Brain microvascular endothelial cell (primary cell): ENCODE results near the gene ASPHD2.
A peak's percentile ranks its signal among the peaks of the same experiment; 100 is the strongest.

Experiments used
- DNase-seq: peaks from one replicate; pipeline ENCODE4 v3.0.0-alpha.2; 2020
- H3K27ac ChIP-seq: fragments of 250-450 bp; sonication (Bioruptor Pico); 2 replicates; pipeline ENCODE4 v1.5.1; 2020; ENCODE audit warnings: mild to moderate bottlenecking, moderate library complexity
- H3K27me3 ChIP-seq: fragments of 250-450 bp; sonication (Bioruptor Pico); replicated peaks from 2 replicates; pipeline ENCODE4 v1.5.1; 2020; ENCODE audit warnings: mild to moderate bottlenecking
- H3K36me3 ChIP-seq: fragments of 250-450 bp; sonication (Bioruptor Pico); replicated peaks from 2 replicates; pipeline ENCODE4 v1.5.1; 2020; ENCODE audit warnings: mild to moderate bottlenecking
- H3K4me3 ChIP-seq: 2 replicates; pipeline ENCODE4 v1.5.1; 2011; ENCODE audit warnings: low read depth, mild to moderate bottlenecking, control low read depth, low read length, moderate library complexity
- CTCF ChIP-seq: IDR thresholded peaks from 2 replicates; pipeline ENCODE4 v1.5.1; 2011; ENCODE audit warnings: low read depth, mild to moderate bottlenecking, moderate library complexity, low read length, control low read depth, inconsistent platforms; ENCODE audit errors: missing control alignments
- in situ Hi-C: cut with HindIII; loops from 2 replicates; pipeline ENCODE4 v1.10.0; 2017; ENCODE audit warnings: low sequenced_read_pairs, low pct_ligation_motif_present

The ASPHD2 gene

GRCh38 chr22:26466196-26466595 lies 37.1 kb downstream of the ASPHD2 start:
- in situ Hi-C loops: no loop called here
- no peak overlapping the region for H3K27ac ChIP-seq
- DNase-seq: no peak
- TF ChIP-seq CTCF: no peak
- no peaks in the 10 kb centered on the region for H3K27me3 ChIP-seq
- peaks cover 30% of the 10 kb centered on the region for H3K36me3 ChIP-seq
- H3K4me3 ChIP-seq: no peak overlapping the region

GRCh38 chr22:26470807-26471206 lies 41.7 kb downstream of the ASPHD2 start:
- Histone ChIP-seq H3K4me3 (no peak overlapping the region), H3K27me3 (no peaks in the 10 kb centered on the region), H3K27ac (peak overlapping the region; percentile 55), H3K36me3 (peaks cover 19% of the 10 kb centered on the region)
- in situ Hi-C loops: no loop called here
- TF ChIP-seq CTCF: no peak
- no peak for DNase-seq

GRCh38 chr22:26471522-26471921 lies 42.5 kb downstream of the ASPHD2 start:
- in situ Hi-C loops: no loop called here
- Histone ChIP-seq H3K36me3 (peaks cover 14% of the 10 kb centered on the region), H3K4me3 (no peak overlapping the region), H3K27ac (peak overlapping the region; percentile 55), H3K27me3 (no peaks in the 10 kb centered on the region)
- TF ChIP-seq CTCF: no peak
- DNase-seq: peak; percentile 52

- no peak for DNase-seq
- Histone ChIP-seq H3K4me3 (no peak overlapping the region), H3K27me3 (no peaks in the 10 kb centered on the region), H3K27ac (no peak overlapping the region), H3K36me3 (peaks cover 12% of the 10 kb centered on the region)
- TF ChIP-seq CTCF: no peak
- in situ Hi-C loops: no loop called here
Measured at GRCh38 chr22:26474682-26475081, 45.6 kb downstream of the ASPHD2 start.

- no peak for TF ChIP-seq CTCF
- H3K4me3 ChIP-seq: no peak overlapping the region
- in situ Hi-C loops: no loop called here
- peak overlapping the region; percentile 72 for H3K27ac ChIP-seq
- peak; percentile 69 for DNase-seq
- H3K36me3 ChIP-seq: peaks cover 2% of the 10 kb centered on the region
- H3K27me3 ChIP-seq: no peaks in the 10 kb centered on the region
Measured at GRCh38 chr22:26476705-26477340, 47.8 kb downstream of the ASPHD2 start.

- no peak for TF ChIP-seq CTCF
- H3K4me3 ChIP-seq: no peak overlapping the region
- in situ Hi-C loops: no loop called here
- no peaks in the 10 kb centered on the region for H3K27me3 ChIP-seq
- peak; percentile 17 for DNase-seq
- H3K36me3 ChIP-seq: peaks cover 2% of the 10 kb centered on the region
- H3K27ac ChIP-seq: peak overlapping the region; percentile 72
Measured at GRCh38 chr22:26477341-26477731, 48.3 kb downstream of the ASPHD2 start.
